Measurements from ENCODE around the gene IER3. TPM values are rescaled to one million over a fixed set of nuclear protein-coding genes. Genes with fewer than 3 reads are reported as not detected.

Gene IER3
- total RNA-seq (10 to 100 TPM; 29.8 to 62.2 (median 41.7) TPM), polyA plus RNA-seq (10 to 100 TPM; 19.8 to 29.4 (median 25.7) TPM)
- long read RNA-seq, donor 1, transcript IER3-202 (1 exons, 1,350 nt): major isoform, 8 of 15 reads
- long read RNA-seq, donor 1, transcript IER3-201 (2 exons, 1,244 nt): minor isoform, 7 of 15 reads
- long read RNA-seq, donor 1, partial matches to known transcripts: 0 of 15 reads
- long read RNA-seq, donor 1, other reads (novel, unspliced or antisense): 0 of 15 reads
- long read RNA-seq, donor 2, transcript IER3-202 (1 exons, 1,350 nt): major isoform, 12 of 24 reads
- long read RNA-seq, donor 2, transcript IER3-201 (2 exons, 1,244 nt): major isoform, 12 of 24 reads
- long read RNA-seq, donor 2, partial matches to known transcripts: 0 of 24 reads
- long read RNA-seq, donor 2, other reads (novel, unspliced or antisense): 0 of 24 reads

- intact Hi-C loops (cut with DNase I; ENCODE audit: low total_unique reads): loop anchor here (5.0 to 10.0 kb wide), 2 partner anchors 78 to 341 kb away; no protein-coding TSS in a partner anchor
- H3K36me3 ChIP-seq: peaks cover 5 to 24% (median 20%) of the 10 kb centered on the region in 6 donors
- WGBS, 5 donors: 0 to 1% (median 1%) methylated on average over 41 to 54 of the region's 54 CpGs
- H3K27ac ChIP-seq: peak within 1 kb of the TSS; percentile 89 to 98 (median 94)
- no peaks in the 10 kb centered on the region for H3K9me3 ChIP-seq
- DNase-seq: peak; percentile 95
- peak within 1 kb of the TSS; percentile 74 to 94 (median 87) for H3K4me3 ChIP-seq
- H3K4me1 ChIP-seq: peaks cover 18 to 90% (median 53%) of the 10 kb centered on the region in 6 donors
- TF ChIP-seq POLR2AphosphoS5 (IDR thresholded peaks at IDR 0.05) (peak; percentile 89 to 93 (median 89)), POLR2A (IDR thresholded peaks at IDR 0.05) (peak in 1 of 3 donors; percentile 55), CTCF (IDR thresholded peaks at IDR 0.05 in 8 of 11, conservative IDR thresholded peaks at IDR 0.05 in 3 of 11) (peak; percentile 20 to 87 (median 72))
- H3K27me3 ChIP-seq (replicated peaks in 1 of 7): no peaks in the 10 kb centered on the region
Measured at GRCh38 chr6:30744054-30744805, at the start of gene IER3. Gene IER3 (minus strand): TSS chr6:30744547. CDS start chr6:30744518, 29 bp downstream.

GRCh38 chr6:30793521-30794194 lies 49.3 kb upstream of the IER3 start:
- intact Hi-C loops (cut with DNase I; ENCODE audit: low total_unique reads): no loop called here
- Histone ChIP-seq H3K36me3 (no peaks in the 10 kb centered on the region), H3K9me3 (no peaks in the 10 kb centered on the region), H3K4me3 (peak overlapping the region in 1 of 8 donors; percentile 24), H3K27me3 (replicated peaks in 1 of 7) (no peaks in the 10 kb centered on the region), H3K4me1 (peaks cover 0 to 70% (median 28%) of the 10 kb centered on the region in 6 donors), H3K27ac (peak overlapping the region; percentile 45 to 90 (median 86))
- no peak for TF ChIP-seq POLR2AphosphoS5 (IDR thresholded peaks at IDR 0.05)
- TF ChIP-seq CTCF (IDR thresholded peaks at IDR 0.05 in 8 of 11, conservative IDR thresholded peaks at IDR 0.05 in 3 of 11): no peak
- no peak for TF ChIP-seq POLR2A (IDR thresholded peaks at IDR 0.05)
- DNase-seq: no peak
- 24 to 29% (median 28%) methylated on average over 6 of the region's 6 CpGs for WGBS, 5 donors

GRCh38 chr6:30792786-30793185 lies 48.4 kb upstream of the IER3 start:
- no peaks in the 10 kb centered on the region for H3K9me3 ChIP-seq
- no peaks in the 10 kb centered on the region for H3K27me3 ChIP-seq (replicated peaks in 1 of 7)
- peak overlapping the region in 7 of 8 donors; percentile 84 to 90 (median 87) for H3K27ac ChIP-seq
- WGBS, 5 donors: 74 to 82% (median 81%) methylated on average over 2 of the region's 2 CpGs
- DNase-seq: no peak
- TF ChIP-seq CTCF (IDR thresholded peaks at IDR 0.05 in 8 of 11, conservative IDR thresholded peaks at IDR 0.05 in 3 of 11): no peak
- no peak for TF ChIP-seq POLR2A (IDR thresholded peaks at IDR 0.05)
- no peak for TF ChIP-seq POLR2AphosphoS5 (IDR thresholded peaks at IDR 0.05)
- H3K36me3 ChIP-seq: no peaks in the 10 kb centered on the region
- intact Hi-C loops (cut with DNase I; ENCODE audit: low total_unique reads): no loop called here
- peaks cover 5 to 71% (median 34%) of the 10 kb centered on the region in 6 donors for H3K4me1 ChIP-seq
- H3K4me3 ChIP-seq: no peak overlapping the region

Data from spleen (tissue), 13 donors.